Activated CD8-positive, alpha-beta memory T cell treated with anti-CD3 and anti-CD28 coated beads for 36 hours (primary cell): ENCODE results near the gene ALLC. TPM values are rescaled to one million over a fixed set of nuclear protein-coding genes. Genes with fewer than 3 reads are reported as not detected.

Experiments used
- CTCF ChIA-PET: fragments of 350-600 bp; sonication (Branson Sonifier 250); formaldehyde crosslinking; loops from one replicate; lab custom pipeline; 2021; ENCODE audit warnings: antibody characterized with exemption; lab: Charles Lee
- POLR2A ChIA-PET: fragments of 350-600 bp; sonication (Branson Sonifier 250); formaldehyde crosslinking; loops from one replicate; lab custom pipeline; 2021; ENCODE audit warnings: antibody characterized with exemption; lab: Charles Lee
- total RNA-seq, 2 experiments: library from RNA; stranded (reverse); gene quantifications; one replicate each; pipeline ENCODE4 v1.2.3, GENCODE V29; 2021

Gene ALLC
- total RNA-seq, 2 experiments from 2014 or later, result not detected

DNA sequence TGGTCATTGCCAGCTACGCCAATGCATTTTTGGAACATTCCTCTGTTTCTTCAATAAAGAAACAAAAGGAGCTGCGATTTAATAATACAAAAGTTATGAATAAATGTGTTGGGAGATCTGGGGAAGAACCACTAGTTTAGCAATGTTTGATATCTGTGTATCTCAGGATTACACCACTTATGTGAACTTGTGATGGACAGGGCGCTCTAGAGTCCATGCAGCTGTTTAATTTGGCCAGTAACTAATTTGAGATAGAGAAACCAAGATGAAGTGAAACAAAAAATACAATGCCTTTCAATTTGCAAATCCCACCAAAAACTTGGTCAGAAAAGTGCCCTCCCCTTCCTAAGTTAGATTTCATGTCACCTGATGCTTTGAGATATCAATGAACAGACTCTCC is 38.5 kb downstream of the ALLC start:
- ChIA-PET POLR2A (no interaction called here), CTCF (interaction anchor here (0.6 kb wide), 1 partner anchor 34 kb away, joined by 3 read pairs; no protein-coding TSS in a partner anchor)

GRCh38 chr2:3701071-3701470 is 43.1 kb downstream of the ALLC start:
- ChIA-PET CTCF (no interaction called here), POLR2A (no interaction called here)

DNA sequence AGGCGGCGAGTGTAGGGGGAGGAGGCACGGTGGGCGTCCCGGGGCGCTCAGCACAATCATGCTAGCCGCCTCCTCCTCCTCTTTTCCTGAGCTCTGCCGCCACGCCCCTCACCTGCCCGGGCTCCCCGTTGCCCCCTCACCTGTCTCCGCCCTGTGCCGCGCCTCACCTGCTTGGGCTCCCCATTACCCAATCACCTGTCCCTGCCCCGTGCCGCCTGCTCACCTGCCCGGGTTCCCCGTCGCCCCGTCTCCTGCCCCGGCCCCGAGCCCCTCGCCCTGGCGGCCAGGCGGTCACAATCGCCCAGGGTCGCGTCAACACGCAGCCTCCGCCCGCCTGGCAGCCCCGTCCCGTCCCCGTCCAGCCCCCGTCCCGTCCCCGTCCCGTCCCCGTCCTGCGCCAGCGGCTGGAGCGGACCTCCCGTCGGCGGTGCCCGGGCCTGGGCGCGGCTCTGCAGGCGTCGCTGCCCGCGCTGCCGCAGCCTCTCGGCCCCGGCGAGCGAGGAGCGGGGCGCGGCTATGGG is 45.3 kb downstream of the ALLC start, which contains the start of gene DCDC2C:
Gene DCDC2C (plus strand): TSS at position 340 of the 521 bp plus-strand sequence. CDS start 177 bp downstream, at position 517.
- ChIA-PET CTCF (no interaction called here), POLR2A (no interaction called here)

DNA sequence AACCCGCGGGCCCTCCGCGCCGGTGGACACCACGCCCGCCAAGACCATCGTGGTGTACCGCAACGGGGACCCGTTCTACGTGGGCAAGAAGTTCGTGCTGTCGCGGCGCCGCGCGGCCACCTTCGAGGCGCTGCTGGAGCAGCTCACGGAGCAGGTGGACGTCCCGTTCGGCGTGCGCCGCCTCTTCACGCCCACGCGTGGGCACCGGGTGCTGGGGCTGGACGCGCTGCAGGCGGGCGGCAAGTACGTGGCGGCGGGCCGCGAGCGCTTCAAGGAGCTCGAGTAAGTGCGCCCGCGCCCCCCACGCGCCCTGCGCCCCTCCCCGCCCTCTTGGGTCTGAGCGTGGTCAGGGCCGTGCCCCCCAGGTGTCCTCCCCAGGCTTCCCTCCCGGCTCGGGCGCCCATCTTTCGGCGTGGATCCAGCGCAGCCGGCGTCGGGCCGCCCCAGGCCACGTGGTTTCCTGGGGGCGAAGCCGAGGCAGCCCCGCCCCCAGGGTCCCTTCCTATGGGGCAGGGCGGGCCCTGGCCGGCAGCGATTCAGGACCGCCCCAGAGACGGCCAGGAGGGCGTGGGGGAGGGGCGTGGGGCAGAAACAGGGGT is 45.9 kb downstream of the ALLC start:
- ChIA-PET CTCF (no interaction called here), POLR2A (no interaction called here)

DNA sequence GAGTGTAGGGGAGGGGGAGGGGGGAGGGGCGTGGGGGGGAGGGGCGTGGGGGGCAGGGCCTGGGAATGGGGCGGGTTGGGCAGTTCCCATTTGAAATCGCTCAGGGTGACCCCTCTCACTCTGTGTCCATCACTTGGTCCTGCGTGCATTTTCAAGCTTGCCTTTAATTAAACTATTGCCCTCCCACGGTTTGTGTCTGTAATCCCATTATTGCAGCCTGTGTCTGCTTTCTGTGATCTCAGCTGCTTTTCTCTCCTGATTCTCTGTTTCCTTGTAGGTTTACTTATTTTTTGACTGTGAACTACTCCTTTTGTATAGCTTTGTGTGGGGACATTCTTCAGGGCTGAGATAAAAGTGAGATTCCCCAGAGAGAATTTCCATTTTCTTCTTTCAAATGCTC is 46.7 kb downstream of the ALLC start:
- ChIA-PET CTCF (no interaction called here), POLR2A (no interaction called here)

DNA sequence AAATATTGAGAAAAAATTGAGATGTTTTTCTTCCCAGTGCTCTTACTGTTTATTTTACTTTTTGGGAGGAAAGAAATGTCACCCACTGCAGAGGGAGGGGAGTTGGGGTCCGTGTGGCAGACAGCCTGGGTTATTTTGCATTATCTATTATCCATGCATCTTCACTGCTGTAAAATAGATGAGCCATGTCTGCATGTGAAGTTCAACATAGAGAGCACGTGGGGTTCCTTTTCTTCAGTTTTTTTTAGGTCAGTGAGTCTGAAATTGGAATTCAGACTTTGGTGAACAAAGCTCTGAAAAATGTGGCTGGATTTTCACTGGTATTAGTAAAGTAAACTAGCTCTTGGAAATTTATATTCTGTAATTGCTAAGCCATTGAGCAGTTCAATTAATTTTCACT is 47.8 kb downstream of the ALLC start:
- ChIA-PET CTCF (no interaction called here), POLR2A (no interaction called here)

DNA sequence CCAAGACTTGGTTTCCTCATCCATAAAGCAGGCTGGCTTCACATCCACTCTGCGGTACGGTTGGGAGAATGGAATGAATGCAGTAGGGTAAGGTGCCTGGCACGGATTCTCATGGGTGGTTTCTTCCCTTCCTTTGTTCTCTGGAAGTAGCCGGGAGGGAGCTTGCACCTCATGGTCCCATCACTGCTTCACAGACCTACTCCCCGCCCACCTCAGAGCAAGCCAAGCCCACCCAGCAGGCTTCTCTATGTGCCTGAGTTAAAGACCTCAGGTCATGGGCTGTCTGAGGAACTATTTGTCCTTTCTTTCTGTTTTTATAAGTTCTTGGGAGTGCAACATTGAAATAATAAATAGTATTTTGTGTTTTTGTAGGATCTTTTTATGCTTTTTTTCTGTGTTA is 48.9 kb downstream of the ALLC start:
- ChIA-PET CTCF (no interaction called here), POLR2A (no interaction called here)

- POLR2A ChIA-PET, result no interaction called here
- CTCF ChIA-PET, result no interaction called here
Measured at GRCh38 chr2:3708576-3708975, 50.6 kb downstream of the ALLC start.

- POLR2A ChIA-PET, result no interaction called here
- CTCF ChIA-PET, result no interaction called here
Measured at GRCh38 chr2:3709225-3709624, 51.2 kb downstream of the ALLC start.

DNA sequence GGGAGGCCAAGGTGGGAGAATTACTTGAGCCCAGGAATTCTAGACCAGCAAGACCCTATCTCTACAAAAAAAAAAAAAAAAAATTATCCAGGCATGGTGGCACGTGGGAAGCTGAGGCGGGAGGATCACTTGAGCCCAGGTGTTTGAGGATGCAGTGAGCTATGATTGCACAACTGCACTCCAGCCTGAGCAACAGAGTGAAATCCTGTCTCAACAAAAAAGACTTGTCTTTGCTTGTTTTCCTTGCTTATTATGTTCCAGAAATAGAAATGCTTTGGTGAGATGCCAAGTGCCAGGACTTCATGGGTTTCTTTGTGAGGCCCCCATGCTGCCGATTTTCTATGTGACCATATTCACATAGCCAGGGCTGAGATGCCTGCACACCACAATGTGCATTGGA is 54.4 kb downstream of the ALLC start:
- ChIA-PET POLR2A (no interaction called here), CTCF (no interaction called here)

DNA sequence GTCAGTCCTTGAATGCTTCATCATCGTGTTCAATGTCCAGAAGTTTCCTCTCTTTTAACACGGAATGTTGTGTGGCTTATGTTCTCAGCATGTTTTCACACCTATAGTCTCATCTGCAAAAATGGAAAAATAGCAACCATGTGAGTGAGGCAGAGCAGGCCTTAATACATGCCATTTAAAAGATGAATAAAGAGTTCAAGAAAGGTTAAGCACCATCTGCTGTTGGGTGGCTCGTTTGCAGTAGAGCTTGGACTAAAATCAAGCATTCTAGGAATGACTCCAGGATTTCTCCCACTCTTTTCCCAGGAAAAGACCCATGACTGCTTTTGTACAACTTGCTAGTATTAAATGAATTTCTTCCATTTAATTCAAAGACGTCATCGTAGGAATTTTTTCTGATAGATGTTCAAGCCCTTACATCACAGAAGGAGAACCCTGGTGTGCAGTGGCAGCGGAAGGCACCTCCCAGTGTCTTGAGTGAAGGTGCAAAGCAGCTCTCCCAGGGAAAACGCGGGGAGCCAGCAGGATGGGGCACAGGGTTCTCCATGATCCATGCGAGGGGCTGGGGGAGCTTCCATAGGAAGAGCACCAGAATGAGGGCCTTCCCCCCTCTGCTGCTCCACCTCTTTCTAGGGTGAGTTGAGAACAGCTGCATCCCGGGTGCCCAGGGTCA is 55.0 kb downstream of the ALLC start:
- POLR2A ChIA-PET, result no interaction called here
- CTCF ChIA-PET, result no interaction called here

GRCh38 chr2:3718679-3719078 is 60.7 kb downstream of the ALLC start:
- POLR2A ChIA-PET, result no interaction called here
- CTCF ChIA-PET, result interaction anchor here (1.5 kb wide), 1 partner anchor 9 kb away, joined by 5 read pairs; no protein-coding TSS in a partner anchor

DNA sequence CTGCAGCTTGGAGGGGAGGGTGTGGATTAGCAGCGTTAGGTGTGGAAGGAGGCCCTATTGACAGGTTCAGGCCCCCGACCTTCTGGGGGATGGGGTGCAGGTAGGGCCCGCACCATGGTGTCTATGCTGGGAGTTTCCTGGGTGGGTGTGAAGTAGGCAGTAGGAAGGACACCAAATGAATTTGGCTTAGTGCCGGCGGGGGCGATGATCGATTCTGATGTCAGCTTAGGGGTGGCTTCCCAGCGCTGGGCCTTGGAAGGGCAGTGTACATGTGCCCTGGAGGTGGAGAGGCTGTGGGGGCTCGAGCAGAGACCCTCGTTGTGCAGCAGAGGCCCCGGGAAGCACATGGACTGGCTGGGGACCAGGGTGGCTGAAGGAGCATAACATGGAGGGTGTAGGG is 67.0 kb downstream of the ALLC start:
- POLR2A ChIA-PET, result no interaction called here
- CTCF ChIA-PET, result no interaction called here

- CTCF ChIA-PET, result no interaction called here
- POLR2A ChIA-PET, result no interaction called here
Measured at GRCh38 chr2:3725458-3726250, 67.7 kb downstream of the ALLC start.

DNA sequence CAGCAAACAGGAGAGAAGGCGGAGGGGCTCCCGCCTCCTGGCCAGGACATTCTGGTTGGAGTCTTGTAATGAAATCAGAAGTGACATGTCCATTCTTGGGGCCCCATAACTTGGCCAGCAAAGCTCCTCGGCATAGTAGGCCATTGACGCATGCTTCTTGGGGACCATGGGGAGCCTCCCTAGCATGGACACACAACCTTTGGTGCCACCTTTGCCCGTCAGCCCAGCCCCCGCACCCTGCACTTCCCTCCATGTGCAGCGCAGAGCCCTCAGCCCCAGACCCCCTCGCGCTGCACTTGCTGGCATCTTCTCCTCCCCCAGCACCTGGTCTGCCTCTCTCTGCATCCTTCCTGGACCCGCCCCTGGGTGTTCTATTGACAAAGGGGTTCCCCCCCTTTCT is 68.5 kb downstream of the ALLC start:
- ChIA-PET CTCF (no interaction called here), POLR2A (no interaction called here)

DNA sequence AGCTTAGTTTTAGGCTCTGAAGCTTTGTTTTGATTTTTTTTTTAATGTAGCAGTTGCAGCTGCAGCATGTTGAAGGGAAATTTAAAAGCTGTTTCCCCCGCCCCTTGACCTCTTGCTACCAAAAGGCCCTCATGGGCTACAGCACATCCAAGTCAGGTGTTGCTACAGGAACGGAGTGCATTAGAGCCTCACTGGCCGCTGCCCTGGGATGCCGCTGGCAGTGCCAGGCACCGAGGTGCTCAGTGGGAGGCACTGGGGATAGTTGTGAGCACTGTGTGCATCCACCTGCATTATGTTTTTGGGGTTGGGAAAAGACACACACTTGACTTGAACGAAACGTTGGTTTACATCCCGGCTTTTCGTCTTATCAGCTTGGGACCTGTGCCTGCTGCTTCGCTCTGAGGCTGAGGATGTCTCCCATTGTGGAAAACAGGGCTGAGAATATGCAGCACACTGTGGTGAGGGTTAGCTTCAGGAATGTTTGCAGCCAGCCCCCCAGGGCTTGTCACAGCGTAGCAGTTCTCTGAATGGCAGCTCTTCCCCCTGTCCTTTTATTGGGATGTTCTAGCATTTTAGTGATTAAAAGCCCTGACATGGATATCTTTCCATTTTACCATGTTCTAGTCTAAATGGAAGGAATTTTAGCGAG is 69.5 kb downstream of the ALLC start:
- POLR2A ChIA-PET, result no interaction called here

GRCh38 chr2:3728104-3729054 is 70.4 kb downstream of the ALLC start:
- ChIA-PET CTCF (interaction anchor here (0.8 kb wide), 1 partner anchor 9 kb away, joined by 5 read pairs; no protein-coding TSS in a partner anchor), POLR2A (no interaction called here)

More for the DNA sequence above, 69.5 kb downstream of the ALLC start:
- CTCF ChIA-PET, result interaction anchor here (0.8 kb wide), 1 partner anchor 8 kb away, joined by 5 read pairs; no protein-coding TSS in a partner anchor

DNA sequence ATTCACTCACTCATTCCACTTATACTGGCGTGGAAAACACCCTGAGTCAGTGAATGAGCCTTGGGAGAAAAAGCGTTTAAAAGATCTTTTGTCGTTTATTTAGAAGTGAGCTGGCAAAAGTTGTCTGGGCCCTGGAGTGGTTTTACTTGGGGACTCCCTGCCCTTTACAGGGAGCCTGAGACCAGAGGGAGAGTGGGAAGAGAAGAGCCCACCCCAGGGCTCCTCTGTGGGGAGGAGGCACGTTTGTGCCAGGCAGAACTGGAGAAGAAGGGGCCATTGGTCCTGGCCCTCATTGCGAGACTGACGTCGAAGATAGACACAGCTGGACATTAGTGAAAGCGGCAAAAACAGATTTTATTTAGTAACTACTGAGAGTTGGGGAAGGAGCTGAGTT is 71.1 kb downstream of the ALLC start:
- ChIA-PET POLR2A (no interaction called here), CTCF (no interaction called here)

- ChIA-PET POLR2A (no interaction called here), CTCF (no interaction called here)
Measured at GRCh38 chr2:3729786-3730185, 71.8 kb downstream of the ALLC start.
